Camera-type eye (tissue), 1 donor: ENCODE data around the gene CFAP65. TPM values are rescaled to one million over a fixed set of nuclear protein-coding genes. Genes with fewer than 3 reads are reported as not detected.

Experiments
- total RNA-seq: library from RNA; depleted of rRNA; stranded (reverse); fragments of >200 nt; gene quantifications from one replicate; pipeline ENCODE4 v1.2.3, GENCODE V29; 2014

Gene CFAP65, protein sequence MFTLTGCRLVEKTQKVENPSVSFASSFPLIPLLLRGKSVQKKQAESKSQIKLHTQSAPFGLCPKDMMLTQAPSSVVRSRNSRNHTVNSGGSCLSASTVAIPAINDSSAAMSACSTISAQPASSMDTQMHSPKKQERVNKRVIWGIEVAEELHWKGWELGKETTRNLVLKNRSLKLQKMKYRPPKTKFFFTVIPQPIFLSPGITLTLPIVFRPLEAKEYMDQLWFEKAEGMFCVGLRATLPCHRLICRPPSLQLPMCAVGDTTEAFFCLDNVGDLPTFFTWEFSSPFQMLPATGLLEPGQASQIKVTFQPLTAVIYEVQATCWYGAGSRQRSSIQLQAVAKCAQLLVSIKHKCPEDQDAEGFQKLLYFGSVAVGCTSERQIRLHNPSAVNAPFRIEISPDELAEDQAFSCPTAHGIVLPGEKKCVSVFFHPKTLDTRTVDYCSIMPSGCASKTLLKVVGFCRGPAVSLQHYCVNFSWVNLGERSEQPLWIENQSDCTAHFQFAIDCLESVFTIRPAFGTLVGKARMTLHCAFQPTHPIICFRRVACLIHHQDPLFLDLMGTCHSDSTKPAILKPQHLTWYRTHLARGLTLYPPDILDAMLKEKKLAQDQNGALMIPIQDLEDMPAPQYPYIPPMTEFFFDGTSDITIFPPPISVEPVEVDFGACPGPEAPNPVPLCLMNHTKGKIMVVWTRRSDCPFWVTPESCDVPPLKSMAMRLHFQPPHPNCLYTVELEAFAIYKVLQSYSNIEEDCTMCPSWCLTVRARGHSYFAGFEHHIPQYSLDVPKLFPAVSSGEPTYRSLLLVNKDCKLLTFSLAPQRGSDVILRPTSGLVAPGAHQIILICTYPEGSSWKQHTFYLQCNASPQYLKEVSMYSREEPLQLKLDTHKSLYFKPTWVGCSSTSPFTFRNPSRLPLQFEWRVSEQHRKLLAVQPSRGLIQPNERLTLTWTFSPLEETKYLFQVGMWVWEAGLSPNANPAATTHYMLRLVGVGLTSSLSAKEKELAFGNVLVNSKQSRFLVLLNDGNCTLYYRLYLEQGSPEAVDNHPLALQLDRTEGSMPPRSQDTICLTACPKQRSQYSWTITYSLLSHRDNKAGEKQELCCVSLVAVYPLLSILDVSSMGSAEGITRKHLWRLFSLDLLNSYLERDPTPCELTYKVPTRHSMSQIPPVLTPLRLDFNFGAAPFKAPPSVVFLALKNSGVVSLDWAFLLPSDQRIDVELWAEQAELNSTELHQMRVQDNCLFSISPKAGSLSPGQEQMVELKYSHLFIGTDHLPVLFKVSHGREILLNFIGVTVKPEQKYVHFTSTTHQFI (N-terminal part only)
- total RNA-seq, result not detected

DNA sequence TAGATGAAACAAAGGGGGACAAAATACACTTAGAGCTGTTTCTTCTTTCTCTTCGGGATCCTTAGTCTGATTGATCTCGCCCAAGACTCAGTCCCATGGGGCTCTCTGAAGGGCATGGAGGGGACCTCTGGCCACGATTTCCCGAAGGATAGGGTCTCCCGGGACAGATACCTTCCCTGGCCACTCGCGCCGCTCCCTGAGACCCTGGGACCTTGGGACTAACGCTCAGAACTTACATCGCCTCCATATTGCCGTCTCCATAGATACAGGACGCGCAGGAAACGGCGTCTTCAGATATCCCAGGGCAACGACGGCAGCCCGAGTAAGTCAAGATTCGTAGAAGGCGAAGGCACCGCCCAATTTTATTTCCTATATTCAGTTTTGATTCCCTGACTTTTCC lies at the start of gene CFAP65:
Gene CFAP65, minus strand, starts transcription at position 265 of the 400 bp plus-strand sequence. CDS start 2,468 bp downstream, outside the sequence.

DNA sequence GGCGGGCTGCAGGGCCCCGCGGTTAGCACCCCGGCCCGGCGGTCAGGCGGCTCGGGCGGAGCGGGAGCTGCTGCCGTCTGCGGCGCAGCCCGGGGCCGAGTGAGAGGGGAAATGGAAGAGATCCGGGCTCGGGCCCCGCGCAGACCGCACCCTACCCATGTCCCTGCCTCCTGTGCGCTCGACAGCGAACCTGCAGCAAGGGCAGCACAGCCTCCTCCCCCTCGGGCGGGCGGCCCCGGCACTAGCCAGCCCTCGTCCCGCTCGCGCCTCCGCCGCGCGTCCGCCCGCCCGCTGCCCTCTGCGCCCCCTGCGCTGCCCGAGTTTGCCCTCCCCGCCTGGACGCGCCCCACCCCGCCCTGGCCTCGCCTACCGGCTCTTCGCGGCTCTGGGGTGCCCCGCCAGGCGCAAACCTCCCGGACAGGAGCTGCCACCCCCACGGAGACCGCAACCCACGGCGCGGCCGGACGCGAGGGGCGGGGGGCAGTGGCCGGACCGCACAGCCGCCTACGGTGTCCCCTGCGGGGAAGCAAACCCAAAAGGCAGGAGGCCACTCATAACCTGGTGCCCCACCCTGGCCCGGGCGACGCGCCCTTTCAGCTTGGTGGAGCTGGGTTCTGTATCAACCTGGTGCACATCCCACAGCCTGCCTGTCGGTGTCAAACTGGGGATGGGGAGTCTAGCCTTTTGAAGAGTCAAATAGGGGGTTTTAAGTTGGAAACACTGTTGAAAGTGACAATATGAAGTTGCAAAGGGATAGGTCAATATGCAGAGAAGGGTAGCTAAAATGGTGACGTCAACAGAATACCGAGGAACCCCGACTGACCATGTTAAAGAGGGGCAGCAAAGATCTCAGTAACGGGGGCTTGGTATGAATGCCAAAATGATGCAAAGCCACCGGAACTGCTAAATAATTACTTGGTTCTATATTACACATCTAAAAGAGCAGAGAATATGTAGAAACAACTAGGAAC lies 19.8 kb upstream of the CFAP65 start, which contains the start of gene IHH:
Gene IHH, minus strand, starts transcription at position 101 of the 971 bp plus-strand sequence. CDS start 454 bp downstream, outside the sequence.

DNA sequence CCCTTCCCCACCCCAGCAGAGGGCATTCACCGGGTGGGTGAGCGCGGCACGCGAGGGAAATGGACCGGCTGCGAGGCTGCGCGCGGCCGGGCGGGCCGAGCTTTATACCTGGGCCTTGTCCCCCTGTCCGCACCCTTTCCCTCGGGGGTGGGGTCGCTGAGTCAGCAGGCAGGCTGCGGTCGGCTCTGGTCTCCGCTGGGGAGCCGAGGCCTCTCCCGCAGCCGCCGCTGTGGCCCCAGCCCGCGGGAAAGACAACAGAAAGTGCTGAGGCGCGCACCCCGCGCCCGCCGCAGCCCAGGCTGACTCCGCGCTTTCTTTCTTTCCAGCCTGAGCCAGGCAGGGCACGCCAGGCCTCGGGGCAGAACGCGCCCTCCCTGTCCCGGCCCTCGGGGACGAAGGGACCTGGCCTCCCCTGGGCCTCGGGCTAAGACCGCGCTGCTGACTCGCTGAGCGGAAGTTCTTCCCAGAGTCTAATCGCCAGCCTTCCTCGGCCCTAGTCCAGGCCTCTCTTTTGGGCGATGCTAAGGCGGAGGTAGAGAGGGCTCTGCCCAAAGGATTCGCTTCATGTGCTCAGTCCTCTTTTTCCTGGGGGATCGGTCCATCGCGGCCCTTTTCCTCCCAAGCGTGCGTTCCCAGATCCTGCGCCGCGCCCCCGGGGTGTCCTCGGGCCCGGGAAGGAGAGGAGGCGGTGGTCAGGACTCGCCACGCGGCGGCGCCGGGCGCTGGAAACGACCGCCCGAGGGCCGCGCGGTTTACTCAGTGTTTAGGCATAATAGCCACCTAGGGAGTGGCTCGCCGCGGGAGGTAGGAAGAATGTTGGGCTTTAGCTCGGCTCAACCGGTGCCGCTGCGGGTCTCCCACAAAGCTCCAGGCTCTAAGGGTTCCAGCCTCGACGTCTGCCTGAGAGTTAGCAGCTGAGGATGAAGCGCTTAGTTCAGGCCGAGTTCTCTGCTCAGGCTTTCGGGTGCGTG lies 47.7 kb downstream of the CFAP65 start, which contains the start of gene CRYBA2:
Gene CRYBA2, minus strand, starts transcription at position 78 of the 971 bp plus-strand sequence. CDS start 246 bp downstream, outside the sequence.

DNA sequence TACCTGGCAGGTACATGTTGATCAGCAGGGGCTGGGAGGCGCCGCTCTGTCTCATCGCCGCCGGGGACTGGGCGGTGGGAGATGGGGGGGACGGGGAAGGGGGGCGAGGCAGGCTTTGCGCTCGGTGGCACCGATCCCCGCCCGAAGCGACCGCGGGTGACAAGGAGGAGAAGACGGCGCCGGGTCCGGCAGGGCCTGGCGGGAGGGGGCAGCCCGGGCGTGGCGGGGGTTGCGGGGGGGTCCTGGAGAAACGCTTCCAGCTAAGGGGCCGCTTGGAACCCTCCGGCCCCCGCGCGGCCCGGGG lies 56.3 kb downstream of the CFAP65 start, which contains the start of gene FEV:
Gene FEV, minus strand, starts transcription at position 164 of the 304 bp plus-strand sequence. Its CDS starts 109 bp downstream, at position 55.

DNA sequence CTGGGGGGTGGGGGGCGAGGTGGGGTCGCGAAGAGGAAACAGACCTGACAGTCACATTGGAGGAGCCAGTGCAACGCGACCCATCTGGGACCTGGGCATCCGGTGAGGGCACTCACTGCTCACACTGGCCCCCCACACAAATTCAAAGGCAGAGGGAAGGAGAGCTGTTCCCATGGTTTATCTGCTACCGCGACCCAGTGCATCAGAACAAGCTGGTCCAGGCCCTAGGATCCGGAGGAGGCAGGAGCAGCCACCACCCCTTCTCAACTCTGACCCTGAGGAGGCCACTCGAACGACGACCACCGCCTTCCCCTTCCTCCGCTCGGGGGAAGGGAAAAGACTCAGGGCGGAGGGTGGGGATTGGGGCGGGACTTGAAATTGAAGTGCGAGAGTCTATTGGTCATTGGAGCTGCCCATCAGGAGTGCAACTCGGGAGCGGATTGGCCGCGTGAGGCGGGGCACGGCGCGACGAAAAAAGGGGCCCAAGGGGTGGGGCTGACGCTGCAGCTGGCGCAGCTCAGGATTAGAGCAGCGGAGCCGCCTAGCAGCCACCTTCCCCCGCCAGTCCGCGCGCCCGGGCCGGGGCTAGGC lies 82.1 kb downstream of the CFAP65 start, which contains the start of gene CDK5R2:
Gene CDK5R2, plus strand, starts transcription at position 526 of the 591 bp plus-strand sequence. CDS start 155 bp downstream, outside the sequence.

Other genes starting within 250 kb of the CFAP65 start
- gene PRKAG3, start 209.7 kb downstream of the CFAP65 start, total RNA-seq, result 1.5 TPM
- 1.0 TPM for gene WNT6, start 181.7 kb downstream of the CFAP65 start, total RNA-seq
- 8.1 TPM for gene WNT10A, start 160.7 kb downstream of the CFAP65 start, total RNA-seq
- gene CDK5R2, start 81.8 kb downstream of the CFAP65 start, total RNA-seq, result 16.2 TPM
- not detected for gene FEV, start 56.3 kb downstream of the CFAP65 start, total RNA-seq
- gene CRYBA2, start 48.1 kb downstream of the CFAP65 start, total RNA-seq, result 1,526 TPM
- 3.8 TPM for gene IHH, start 19.4 kb upstream of the CFAP65 start, total RNA-seq
- gene NHEJ1, start 119.3 kb upstream of the CFAP65 start, total RNA-seq, result 12.1 TPM
- 1.3 TPM for gene SLC23A3, start 128.5 kb upstream of the CFAP65 start, total RNA-seq
- gene CNPPD1, start 135.4 kb upstream of the CFAP65 start, total RNA-seq, result 30.5 TPM
- gene RETREG2, start 136.8 kb upstream of the CFAP65 start, total RNA-seq, result 66.2 TPM
- 22.6 TPM for gene ZFAND2B, start 165.3 kb upstream of the CFAP65 start, total RNA-seq
- 24.2 TPM for gene ABCB6, start 177.4 kb upstream of the CFAP65 start, total RNA-seq
- 46.7 TPM for gene ATG9A, start 188.1 kb upstream of the CFAP65 start, total RNA-seq
- gene ANKZF1, start 188.3 kb upstream of the CFAP65 start, total RNA-seq, result 91.3 TPM
- 15.2 TPM for gene GLB1L, start 203.9 kb upstream of the CFAP65 start, total RNA-seq
- 17.9 TPM for gene STK16, start 204.0 kb upstream of the CFAP65 start, total RNA-seq
- gene TUBA4B, start 211.7 kb upstream of the CFAP65 start, total RNA-seq, result not detected
- gene TUBA4A, start 212.4 kb upstream of the CFAP65 start, total RNA-seq, result 20.5 TPM
- 91.9 TPM for gene DNAJB2, start 237.8 kb upstream of the CFAP65 start, total RNA-seq